ENCODE results near the gene HOXD12. TPM values are rescaled to one million over a fixed set of nuclear protein-coding genes. Genes with fewer than 3 reads are reported as not detected.

Gene HOXD12
- total RNA-seq, 1 experiment from 2014 or later, result 0.13 TPM

- no peak for TF ChIP-seq SIN3A (IDR thresholded peaks at IDR 0.05; ENCODE audit: borderline replicate concordance, insufficient read depth, low read depth, low read length)
Observed at GRCh38 chr2:176142281-176142680, 42.7 kb downstream of the HOXD12 start (continued).

DNA sequence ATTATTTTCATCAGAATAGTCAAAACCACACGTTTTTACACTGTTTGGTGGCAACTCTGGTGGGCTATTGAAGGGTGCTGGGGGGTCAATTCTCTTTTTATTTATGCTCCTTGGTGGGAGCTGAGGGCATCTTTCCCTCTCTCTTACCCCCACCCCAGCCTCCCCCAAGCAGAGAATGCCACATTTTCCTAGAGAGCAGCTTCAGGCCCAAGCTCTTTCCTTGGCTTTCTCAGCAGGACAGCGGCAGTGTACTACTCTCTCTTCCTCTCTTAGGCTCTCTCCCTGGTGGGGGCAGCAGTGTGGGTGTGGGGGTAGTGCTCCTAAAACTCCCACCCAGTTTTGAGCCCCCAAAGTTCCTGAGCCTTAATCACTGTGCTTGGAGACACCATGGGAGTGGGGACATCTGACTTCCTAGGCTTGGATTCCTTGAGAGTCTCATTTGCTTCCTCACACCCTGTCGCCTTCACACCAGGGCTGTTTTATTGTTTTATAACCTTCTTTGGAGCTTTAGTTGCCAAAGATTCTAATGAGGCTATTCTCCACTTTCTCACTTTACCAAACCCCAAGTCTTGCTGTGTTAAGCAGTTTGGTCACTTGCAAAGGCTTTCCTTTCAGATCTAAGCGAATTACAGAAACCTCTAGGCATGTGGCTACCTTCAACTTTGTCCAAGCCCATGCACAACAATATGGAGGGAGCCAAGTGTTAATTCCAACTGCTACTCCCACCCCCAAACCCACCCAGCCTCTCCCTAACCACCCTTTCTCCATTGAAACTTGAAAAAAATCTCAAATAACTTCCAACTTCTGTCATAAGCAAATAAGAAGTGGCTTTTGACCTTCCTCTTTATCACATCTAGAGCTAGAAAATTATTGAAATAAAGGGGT is 45.7 kb downstream of the HOXD12 start:
- BruUV-seq (replicated peaks), result no TSS peak
- no peak for TF ChIP-seq REST (IDR thresholded peaks at IDR 0.05; ENCODE audit: insufficient read depth in 1 of 2, low read depth in 2 of 2, low read length in 1 of 2)
- no peak for TF ChIP-seq SIN3A (IDR thresholded peaks at IDR 0.05; ENCODE audit: borderline replicate concordance, insufficient read depth, low read depth, low read length)
- no peak for TF ChIP-seq POLR2AphosphoS5 (IDR thresholded peaks at IDR 0.05; ENCODE audit: low read depth, low read length)
- no peak for TF ChIP-seq TCF7L2 (IDR thresholded peaks at IDR 0.05; ENCODE audit: low read depth, low read length)
- TF ChIP-seq, protein P1, sequence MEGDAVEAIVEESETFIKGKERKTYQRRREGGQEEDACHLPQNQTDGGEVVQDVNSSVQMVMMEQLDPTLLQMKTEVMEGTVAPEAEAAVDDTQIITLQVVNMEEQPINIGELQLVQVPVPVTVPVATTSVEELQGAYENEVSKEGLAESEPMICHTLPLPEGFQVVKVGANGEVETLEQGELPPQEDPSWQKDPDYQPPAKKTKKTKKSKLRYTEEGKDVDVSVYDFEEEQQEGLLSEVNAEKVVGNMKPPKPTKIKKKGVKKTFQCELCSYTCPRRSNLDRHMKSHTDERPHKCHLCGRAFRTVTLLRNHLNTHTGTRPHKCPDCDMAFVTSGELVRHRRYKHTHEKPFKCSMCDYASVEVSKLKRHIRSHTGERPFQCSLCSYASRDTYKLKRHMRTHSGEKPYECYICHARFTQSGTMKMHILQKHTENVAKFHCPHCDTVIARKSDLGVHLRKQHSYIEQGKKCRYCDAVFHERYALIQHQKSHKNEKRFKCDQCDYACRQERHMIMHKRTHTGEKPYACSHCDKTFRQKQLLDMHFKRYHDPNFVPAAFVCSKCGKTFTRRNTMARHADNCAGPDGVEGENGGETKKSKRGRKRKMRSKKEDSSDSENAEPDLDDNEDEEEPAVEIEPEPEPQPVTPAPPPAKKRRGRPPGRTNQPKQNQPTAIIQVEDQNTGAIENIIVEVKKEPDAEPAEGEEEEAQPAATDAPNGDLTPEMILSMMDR (IDR thresholded peaks at IDR 0.05), result no peak
- Histone ChIP-seq H3K9me3 (ENCODE audit: control insufficient read depth, insufficient read depth, low read depth, low read length) (no peaks in the 10 kb centered on the region), H3K27ac (ENCODE audit: low read length) (no peak overlapping the region), H3K4me1 (ENCODE audit: control insufficient read depth, insufficient read depth, low read length) (0 out of 2 replicates have a peak, but pooled peaks cover under 1% of the 10 kb centered on the region), H3K4me3 (ENCODE audit: low read depth in 2 of 2, low read length in 2 of 2) (no peak overlapping the region), H3K27me3 (ENCODE audit: control insufficient read depth, insufficient read depth, low read length) (no peaks in the 10 kb centered on the region), H3K36me3 (ENCODE audit: control insufficient read depth, insufficient read depth, low read length) (no peaks in the 10 kb centered on the region)
- intact Hi-C loops (cut with micrococcal nuclease; ENCODE audit: unreplicated experiment), result no loop called here
- in situ Hi-C loops (cut with HindIII; ENCODE audit: low pct_unique_long_range_greater_than_20kb, low sequenced_read_pairs), result no loop called here
- DNase-seq (ENCODE audit: low read depth, low spot score), result no peak
- ChIA-PET POLR2A (no interaction called here), CTCF (interaction anchor here (0.6 to 2.2 kb wide), 2 partner anchors 310 kb away, joined by 5 to 8 read pairs; no protein-coding TSS in a partner anchor)
- no peak for ATAC-seq

- TF ChIP-seq POLR2AphosphoS5 (IDR thresholded peaks at IDR 0.05; ENCODE audit: low read depth, low read length) (no peak), SIN3A (IDR thresholded peaks at IDR 0.05; ENCODE audit: borderline replicate concordance, insufficient read depth, low read depth, low read length) (no peak), REST (IDR thresholded peaks at IDR 0.05; ENCODE audit: insufficient read depth in 1 of 2, low read depth in 2 of 2, low read length in 1 of 2) (no peak), TCF7L2 (IDR thresholded peaks at IDR 0.05; ENCODE audit: low read depth, low read length) (no peak)
- TF ChIP-seq, protein P1 (IDR thresholded peaks at IDR 0.05), result no peak
- Histone ChIP-seq H3K9me3 (ENCODE audit: control insufficient read depth, insufficient read depth, low read depth, low read length) (no peaks in the 10 kb centered on the region), H3K27ac (ENCODE audit: low read length) (no peak overlapping the region), H3K4me3 (ENCODE audit: low read depth in 2 of 2, low read length in 2 of 2) (no peak overlapping the region), H3K4me1 (ENCODE audit: control insufficient read depth, insufficient read depth, low read length) (no peaks in the 10 kb centered on the region), H3K27me3 (ENCODE audit: control insufficient read depth, insufficient read depth, low read length) (no peaks in the 10 kb centered on the region), H3K36me3 (ENCODE audit: control insufficient read depth, insufficient read depth, low read length) (no peaks in the 10 kb centered on the region)
- POLR2A ChIA-PET, result no interaction called here
- no peak for DNase-seq (ENCODE audit: low read depth, low spot score)
- in situ Hi-C loops (cut with HindIII; ENCODE audit: low pct_unique_long_range_greater_than_20kb, low sequenced_read_pairs) (no loop called here), intact Hi-C loops (cut with micrococcal nuclease; ENCODE audit: unreplicated experiment) (no loop called here)
- CTCF ChIA-PET, result interaction anchor here (0.5 to 0.6 kb wide), 2 partner anchors 61 to 309 kb away, joined by 4 to 5 read pairs; no protein-coding TSS in a partner anchor
- BruUV-seq (replicated peaks), result no TSS peak
- ATAC-seq, result no peak
Observed at GRCh38 chr2:176146101-176146500, 46.5 kb downstream of the HOXD12 start.

Data from Panc1 (cell line).